GM12891 (cell line): ENCODE measurements around the gene CD99.
"Not testable (repeated sequence)": the region's sequence is repeated elsewhere in the genome, so short reads cannot be mapped to it uniquely, and the experiment has no call there.

Experiments
- POLR2A ChIP-seq: IDR thresholded peaks from 2 replicates; pipeline ENCODE4 v1.6.1; 2011; ENCODE audit warnings: low read depth, low read length, control low read depth
- POLR2AphosphoS5 ChIP-seq: IDR thresholded peaks from 2 replicates; pipeline ENCODE4 v1.6.1; 2011; ENCODE audit warnings: low read depth, low read length, control low read depth
- TAF1 ChIP-seq: IDR thresholded peaks from 2 replicates; pipeline ENCODE4 v1.6.1; 2011; ENCODE audit warnings: low read depth, low read length, control low read depth

DNA sequence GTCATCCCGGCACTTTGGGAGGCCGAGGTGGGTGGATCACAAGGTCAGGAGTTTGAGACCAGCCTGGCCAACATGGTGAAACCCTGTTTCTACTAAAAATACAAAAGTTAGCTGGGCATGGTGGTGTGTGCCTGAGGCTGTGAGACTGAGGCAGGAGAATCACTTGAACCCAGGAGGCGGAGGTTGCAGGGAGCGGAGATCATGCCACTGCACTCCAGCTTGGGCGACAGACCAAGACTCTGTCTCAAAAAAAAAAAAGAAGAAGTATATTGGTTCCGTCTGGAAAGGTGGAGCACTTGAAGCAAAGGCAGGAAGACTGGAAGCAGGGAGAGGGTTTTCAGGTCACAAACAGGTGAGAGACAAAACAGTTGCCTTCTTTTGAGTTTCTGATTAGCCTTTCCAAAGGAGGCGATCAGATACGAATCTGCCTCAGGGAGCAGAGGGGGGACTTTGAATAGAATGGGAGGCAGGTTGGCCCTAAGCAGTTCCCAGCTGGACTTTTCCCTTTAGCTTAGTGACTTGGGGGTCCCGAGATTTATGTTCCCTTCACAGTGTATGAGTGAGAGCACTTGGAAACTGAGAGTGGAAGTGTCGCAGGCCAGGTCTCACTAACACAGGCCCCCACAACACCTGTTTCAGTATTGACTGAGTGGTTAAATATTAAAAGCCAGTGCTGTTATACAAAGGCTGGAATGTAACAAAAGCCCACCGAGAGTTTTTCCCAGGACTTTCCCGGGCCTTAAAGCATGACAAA lies 89.6 kb downstream of the CD99 start:
- TF ChIP-seq POLR2AphosphoS5, TAF1, POLR2A: not testable (repeated sequence)
